IPS DF 19.7 (cell line): Measurements from ENCODE around the gene SOCS7.

Source experiments
- DNase-seq: peaks from one replicate; pipeline ENCODE4 v3.0.0-alpha.2; 2013; ENCODE audit warnings: low read depth, low spot score

The SOCS7 gene

GRCh38 chr17:38439436-38439835 is 87.8 kb downstream of the SOCS7 start:
- no peak for DNase-seq

- DNase-seq = peak; percentile 84
These were observed 89.2 kb downstream of the SOCS7 start for GRCh38 chr17:38440614-38441397.

GRCh38 chr17:38441429-38442061 is 89.9 kb downstream of the SOCS7 start:
- DNase-seq = no peak

GRCh38 chr17:38442548-38442947 is 90.9 kb downstream of the SOCS7 start:
- no peak for DNase-seq

- no peak for DNase-seq
These were observed 91.8 kb downstream of the SOCS7 start for GRCh38 chr17:38443356-38444031.

- DNase-seq = no peak
These were observed 92.5 kb downstream of the SOCS7 start for GRCh38 chr17:38444151-38444550.

- no peak for DNase-seq
These were observed 96.0 kb downstream of the SOCS7 start for GRCh38 chr17:38447502-38448085.

GRCh38 chr17:38448208-38448771 is 96.6 kb downstream of the SOCS7 start:
- no peak for DNase-seq

- no peak for DNase-seq
These were observed 97.7 kb downstream of the SOCS7 start for GRCh38 chr17:38449364-38449763.

GRCh38 chr17:38450557-38451029 is 98.9 kb downstream of the SOCS7 start:
- no peak for DNase-seq

- DNase-seq = peak; percentile 94
These were observed 99.6 kb downstream of the SOCS7 start for GRCh38 chr17:38451030-38451839.

- peak; percentile 95 for DNase-seq
These were observed 100.3 kb downstream of the SOCS7 start for GRCh38 chr17:38451840-38452529.

GRCh38 chr17:38452719-38453118 is 101.1 kb downstream of the SOCS7 start:
- DNase-seq = no peak

GRCh38 chr17:38453951-38454421 is 102.3 kb downstream of the SOCS7 start:
- no peak for DNase-seq

GRCh38 chr17:38454532-38454931 is 102.9 kb downstream of the SOCS7 start:
- DNase-seq = no peak
